Fibroblast of villous mesenchyme (primary cell): ENCODE measurements around the gene CCR9. TPM values are rescaled to one million over a fixed set of nuclear protein-coding genes. Genes with fewer than 3 reads are reported as not detected.

ENCODE experiments used
- DNase-seq: peaks from one replicate; pipeline ENCODE4 v3.0.0-alpha.2; 2010; ENCODE audit warnings: low read depth
- H3K4me3 ChIP-seq: 2 replicates; pipeline ENCODE4 v1.5.1; 2011; ENCODE audit warnings: low read depth, mild to moderate bottlenecking, low read length
- CTCF ChIP-seq: IDR thresholded peaks from 2 replicates; pipeline ENCODE4 v1.5.1; 2012; ENCODE audit warnings: low read depth, mild to moderate bottlenecking, low read length; ENCODE audit not compliant: insufficient read depth
- total RNA-seq: library from RNA; depleted of rRNA; stranded (reverse); fragments of >200 nt; gene quantifications from 2 replicates; pipeline ENCODE4 v1.2.3, GENCODE V29; 2012

The CCR9 gene
- total RNA-seq, 1 donor, result not detected

- H3K4me3 ChIP-seq, result no peak overlapping the region
- no peak for TF ChIP-seq CTCF
- no peak for DNase-seq
Measured at GRCh38 chr3:45940004-45940780, 53.8 kb downstream of the CCR9 start.

- DNase-seq, result no peak
- no peak for TF ChIP-seq CTCF
- H3K4me3 ChIP-seq, result no peak overlapping the region
Measured at GRCh38 chr3:45940781-45941365, 54.5 kb downstream of the CCR9 start.

- DNase-seq, result peak; percentile 95
- H3K4me3 ChIP-seq, result no peak overlapping the region
- TF ChIP-seq CTCF, result no peak
Measured at GRCh38 chr3:45942051-45942825, 55.9 kb downstream of the CCR9 start.

GRCh38 chr3:45943207-45943846, 57.0 kb downstream of the CCR9 start, which contains the start of gene CXCR6:
Gene CXCR6 (plus strand): TSS chr3:45943464. CDS start chr3:45946482, 3,018 bp downstream.
- DNase-seq, result no peak
- H3K4me3 ChIP-seq, result no peak within 1 kb of the TSS
- TF ChIP-seq CTCF, result no peak

GRCh38 chr3:45944830-45945620, 58.7 kb downstream of the CCR9 start:
- no peak for TF ChIP-seq CTCF
- no peak overlapping the region for H3K4me3 ChIP-seq
- no peak for DNase-seq

GRCh38 chr3:45946307-45946706, 60.0 kb downstream of the CCR9 start:
- DNase-seq, result no peak
- no peak for TF ChIP-seq CTCF
- H3K4me3 ChIP-seq, result no peak overlapping the region
